G401.6 (cell line): Measurements from ENCODE around the gene GHRHR.

Experiments
- FAIRE-seq: peaks from 2 replicates; lab custom pipeline; 2012; peaks lifted over from hg19 to GRCh38; lab: Jason Lieb, UNC

Gene GHRHR

DNA sequence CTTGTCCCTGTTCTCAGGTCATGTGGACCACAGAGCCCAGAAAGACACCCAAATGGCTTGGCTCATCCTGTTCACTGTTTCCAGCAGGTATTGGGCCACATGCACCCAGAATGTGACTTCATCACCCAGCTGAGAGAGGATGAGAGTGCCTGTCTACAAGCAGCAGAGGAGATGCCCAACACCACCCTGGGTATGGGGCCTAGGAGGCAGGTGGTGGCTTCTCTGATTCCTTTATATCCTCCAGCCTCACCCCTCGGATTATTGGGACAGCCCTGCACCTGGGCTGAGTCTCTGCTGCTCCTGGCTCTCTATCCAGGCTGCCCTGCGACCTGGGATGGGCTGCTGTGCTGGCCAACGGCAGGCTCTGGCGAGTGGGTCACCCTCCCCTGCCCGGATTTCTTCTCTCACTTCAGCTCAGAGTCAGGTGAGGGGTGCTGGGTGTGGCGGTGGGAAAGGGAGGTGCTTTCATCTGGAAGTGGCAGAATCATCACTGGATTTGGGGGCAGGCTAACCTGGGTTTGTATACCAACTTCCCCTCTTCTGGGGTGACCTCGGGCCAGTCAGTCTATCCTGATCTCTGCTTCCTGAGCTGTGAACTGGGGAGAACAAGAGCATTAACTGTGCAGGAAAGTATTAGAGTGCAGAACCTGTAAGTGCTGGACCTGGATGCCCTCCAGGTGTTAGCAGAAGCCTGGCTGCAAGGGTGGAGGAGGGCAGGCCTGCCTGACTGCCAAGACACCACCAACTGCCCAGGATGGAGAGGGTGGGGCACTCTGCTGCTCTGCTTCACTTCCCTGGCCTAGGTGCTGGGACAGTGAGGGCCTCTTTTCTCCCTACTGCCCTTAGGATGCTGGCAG, 5.2 kb downstream of the GHRHR start:
- no peak for FAIRE-seq

DNA sequence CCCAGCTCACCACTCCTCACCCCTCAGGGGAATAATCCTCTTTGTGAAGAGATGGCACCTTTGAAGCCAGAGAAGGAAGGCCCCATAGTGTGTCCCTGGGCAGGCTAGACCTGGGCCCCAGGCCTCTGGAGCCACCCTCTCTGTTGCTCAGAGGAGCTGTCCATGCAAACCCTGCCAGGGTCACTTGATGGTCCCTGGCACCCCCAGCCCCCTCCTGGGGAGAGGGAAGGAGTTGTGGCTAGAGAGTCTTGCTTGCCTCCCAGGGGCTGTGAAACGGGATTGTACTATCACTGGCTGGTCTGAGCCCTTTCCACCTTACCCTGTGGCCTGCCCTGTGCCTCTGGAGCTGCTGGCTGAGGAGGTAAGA, 5.8 kb downstream of the GHRHR start:
- FAIRE-seq = no peak

DNA sequence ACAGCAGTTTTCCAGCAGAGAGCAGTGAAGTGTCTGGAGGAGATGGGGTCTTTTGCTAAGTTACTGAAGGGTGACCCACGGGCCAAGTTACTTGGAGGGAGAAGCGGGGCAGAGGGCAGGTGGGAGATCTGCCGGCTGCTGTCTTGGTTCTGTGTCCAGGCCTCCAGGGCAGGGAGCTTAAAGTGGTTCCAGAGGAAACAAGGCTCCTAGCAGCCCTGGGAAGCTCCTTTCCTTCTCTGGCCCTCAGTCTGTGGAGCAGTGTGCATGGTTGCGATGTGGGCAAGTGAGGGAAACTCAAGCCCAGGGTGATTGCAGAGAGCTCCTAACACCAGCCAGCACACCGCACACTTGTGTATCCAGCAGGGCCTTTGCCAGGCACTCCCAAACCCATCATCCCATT, 6.3 kb downstream of the GHRHR start:
- no peak for FAIRE-seq

DNA sequence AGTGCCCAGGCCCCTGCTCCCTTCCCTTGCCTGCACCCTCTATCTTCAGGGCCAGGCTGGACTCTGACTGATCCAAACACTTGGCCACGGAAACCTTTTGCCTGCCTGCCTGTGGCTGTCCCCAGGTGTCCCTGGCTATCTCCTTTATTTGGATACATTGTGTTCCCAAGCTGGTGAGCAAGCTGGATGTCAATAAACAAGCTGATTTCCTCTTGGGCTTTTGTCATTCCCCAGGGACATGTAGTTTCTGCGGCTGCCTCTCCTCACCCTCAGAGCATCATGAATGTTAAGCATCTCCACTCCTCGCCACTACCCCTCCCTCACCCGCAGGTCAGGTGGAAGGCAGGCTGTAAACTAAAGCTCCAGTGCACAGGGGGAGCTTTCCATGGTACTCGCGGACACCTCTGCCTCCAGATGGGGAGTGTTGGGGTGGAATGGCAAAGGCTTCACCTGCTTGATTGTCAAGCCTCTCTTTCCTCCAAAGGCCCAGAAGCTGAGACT, 6.9 kb downstream of the GHRHR start:
- FAIRE-seq = no peak

DNA sequence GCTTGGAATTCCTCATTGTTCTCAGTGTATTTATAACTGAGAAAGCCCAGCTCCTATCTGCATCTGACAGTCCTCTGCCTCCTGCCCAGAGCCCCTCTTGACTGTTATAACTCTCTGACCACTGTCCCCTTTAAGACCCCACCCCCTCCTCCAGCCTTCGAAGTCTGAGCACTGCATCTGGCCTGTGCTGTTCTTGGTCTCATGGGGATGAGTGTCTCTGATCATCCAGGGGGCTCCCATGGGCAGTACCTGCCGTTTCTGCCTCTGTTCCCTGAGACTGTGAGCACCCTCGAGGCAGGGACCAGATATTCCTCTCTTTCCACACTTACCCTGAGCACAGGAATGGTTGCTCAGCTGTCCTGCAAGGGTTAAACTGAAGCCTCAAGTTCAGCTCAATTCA, 7.7 kb downstream of the GHRHR start:
- FAIRE-seq = no peak

DNA sequence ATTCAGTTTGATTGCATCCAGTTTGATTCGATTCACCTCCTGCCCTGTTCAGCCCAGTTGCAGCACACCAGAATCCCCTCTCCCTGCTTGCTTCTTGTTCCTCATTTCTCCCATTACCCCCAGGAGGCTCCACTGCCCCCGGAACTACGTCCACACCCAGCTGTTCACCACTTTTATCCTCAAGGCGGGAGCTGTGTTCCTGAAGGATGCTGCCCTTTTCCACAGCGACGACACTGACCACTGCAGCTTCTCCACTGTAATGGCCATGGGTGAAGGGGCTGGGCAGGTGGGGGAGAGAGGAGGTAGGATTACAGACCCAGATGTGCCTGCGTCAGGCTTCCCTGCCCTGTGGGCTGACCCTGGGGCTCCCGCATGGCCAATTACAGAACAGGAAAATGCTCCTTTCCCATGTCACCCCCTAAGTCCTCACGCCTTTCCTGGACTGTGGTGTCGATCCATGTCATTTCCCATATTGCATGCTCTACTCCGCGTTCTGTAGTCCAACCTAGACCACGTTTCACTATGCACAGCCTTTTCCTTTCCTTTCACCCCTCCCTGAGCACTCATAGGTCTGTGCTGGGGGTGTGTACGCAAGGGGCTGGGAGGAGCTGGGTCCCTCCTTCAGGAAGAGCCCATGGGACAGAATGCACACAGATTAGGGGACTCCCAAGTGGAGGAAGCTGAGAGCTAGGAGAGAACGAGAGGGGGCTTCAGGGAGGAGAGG, 8.2 kb downstream of the GHRHR start:
- FAIRE-seq = no peak

DNA sequence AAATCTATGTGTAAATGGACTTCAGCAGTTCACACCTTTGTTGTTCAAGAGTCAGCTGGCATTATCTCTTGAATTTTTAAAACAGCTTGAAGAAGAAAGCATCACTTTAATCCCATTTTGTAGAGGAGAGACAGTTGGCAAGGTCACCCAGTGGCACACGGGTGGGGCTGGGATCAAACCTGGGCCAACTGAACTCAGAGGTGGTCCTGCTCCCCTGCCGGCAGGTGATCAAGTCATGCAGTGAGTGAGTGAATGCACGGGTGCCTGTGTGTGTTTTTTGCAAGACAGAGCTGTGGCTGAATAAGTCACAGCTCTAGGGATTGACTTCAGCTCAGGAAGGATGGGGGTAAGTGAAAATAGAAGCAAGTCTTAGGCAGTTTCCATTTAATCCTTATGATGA, 9.5 kb downstream of the GHRHR start:
- FAIRE-seq = no peak

DNA sequence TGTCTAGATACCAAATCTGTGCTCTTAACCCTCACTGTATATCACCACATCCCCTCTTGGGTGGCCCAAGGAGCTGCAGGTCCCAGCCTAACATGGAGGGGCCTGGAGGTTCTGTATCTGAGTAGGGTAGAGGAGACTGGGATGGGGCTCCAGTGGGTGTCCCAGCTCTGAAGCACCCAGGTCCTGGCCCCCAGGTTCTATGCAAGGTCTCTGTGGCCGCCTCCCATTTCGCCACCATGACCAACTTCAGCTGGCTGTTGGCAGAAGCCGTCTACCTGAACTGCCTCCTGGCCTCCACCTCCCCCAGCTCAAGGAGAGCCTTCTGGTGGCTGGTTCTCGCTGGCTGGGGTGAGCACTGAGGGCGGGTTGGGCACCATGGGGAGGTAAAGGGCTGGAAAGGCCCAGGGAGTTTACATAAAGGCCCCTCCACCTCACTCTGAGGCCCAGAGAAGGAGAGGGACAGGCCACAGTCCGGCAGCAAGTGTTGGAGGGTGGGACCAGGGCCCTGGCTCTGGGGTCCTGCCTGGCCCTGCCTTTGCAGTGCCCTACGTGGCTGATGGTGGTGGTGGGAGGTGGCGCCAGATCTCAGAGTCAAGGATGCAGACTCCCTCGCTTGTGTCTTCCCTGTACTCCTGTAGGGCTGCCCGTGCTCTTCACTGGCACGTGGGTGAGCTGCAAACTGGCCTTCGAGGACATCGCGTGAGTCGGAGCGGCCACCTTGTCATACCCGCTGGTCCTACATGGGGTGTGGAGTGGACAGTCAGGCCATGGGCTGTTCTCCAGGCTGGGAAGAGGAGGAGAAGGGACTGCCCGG, 10.2 kb downstream of the GHRHR start:
- no peak for FAIRE-seq

DNA sequence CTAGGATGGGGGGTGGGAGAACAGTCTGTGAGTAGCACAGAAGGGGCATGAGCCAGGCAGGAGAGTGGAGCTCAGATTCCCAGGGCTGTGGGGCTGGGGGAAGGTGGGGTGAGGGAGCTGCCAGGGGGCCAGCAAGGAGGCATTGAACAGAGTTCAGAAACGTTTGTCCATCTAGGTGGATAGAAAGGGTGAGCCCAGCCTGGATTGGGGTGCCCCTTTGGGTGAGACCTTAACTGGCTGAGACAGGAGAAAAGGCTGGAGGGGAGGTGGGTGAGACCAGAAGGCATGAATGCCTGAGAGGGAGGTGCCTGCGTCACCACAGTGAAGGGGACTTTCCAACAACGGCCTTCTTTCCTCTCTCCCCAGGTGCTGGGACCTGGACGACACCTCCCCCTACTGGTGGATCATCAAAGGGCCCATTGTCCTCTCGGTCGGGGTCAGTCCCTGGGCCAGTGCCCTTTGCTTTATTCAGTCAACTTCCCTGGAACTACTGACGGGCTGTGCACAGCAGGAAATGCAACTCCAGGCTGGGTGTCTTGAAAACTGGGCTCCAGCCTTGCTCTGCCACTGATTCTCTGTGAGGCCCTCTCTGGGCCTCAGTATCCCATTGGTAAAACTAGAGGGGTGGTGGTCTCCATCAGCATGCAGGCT, 11.0 kb downstream of the GHRHR start:
- no peak for FAIRE-seq

DNA sequence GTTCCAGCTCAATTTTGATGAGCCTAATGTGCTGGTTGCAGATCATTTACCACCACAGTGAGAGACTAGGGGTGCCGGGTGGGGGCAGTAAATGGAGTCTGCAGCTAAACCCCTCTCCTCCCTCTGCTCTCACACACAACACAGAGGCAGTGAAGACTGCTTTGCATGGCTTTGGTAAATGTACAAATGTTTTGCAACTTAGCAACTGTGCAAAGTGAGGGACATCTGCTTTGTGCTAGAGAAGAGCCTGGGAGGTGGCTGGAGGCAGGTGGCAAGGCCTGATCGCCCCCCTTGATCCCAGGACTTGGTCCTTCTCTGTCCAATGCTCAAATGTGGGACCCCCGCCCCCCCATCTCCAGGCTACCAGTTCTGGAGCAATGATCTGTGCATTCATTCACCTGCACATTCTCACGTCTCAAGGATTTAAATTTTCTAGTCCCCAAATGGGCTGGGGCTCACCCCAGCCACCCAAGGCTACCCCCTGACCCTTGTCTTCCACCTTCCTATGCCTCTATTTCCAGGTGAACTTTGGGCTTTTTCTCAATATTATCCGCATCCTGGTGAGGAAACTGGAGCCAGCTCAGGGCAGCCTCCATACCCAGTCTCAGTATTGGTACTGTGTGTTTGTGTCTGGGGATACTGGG, 11.6 kb downstream of the GHRHR start:
- FAIRE-seq = no peak

DNA sequence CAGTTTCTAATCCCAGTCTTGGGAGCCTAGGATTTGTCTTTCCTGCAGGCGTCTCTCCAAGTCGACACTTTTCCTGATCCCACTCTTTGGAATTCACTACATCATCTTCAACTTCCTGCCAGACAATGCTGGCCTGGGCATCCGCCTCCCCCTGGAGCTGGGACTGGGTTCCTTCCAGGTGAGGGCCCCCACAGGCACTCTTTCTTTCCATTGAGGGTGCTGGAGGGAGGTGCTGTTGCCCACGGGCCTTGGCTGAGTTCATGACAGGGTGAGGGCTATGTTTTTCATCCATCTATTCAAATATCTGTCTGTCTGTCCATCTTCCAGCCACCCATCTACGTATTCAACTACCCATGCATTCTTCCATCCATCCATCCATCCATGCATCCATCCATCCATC, 12.6 kb downstream of the GHRHR start:
- no peak for FAIRE-seq

DNA sequence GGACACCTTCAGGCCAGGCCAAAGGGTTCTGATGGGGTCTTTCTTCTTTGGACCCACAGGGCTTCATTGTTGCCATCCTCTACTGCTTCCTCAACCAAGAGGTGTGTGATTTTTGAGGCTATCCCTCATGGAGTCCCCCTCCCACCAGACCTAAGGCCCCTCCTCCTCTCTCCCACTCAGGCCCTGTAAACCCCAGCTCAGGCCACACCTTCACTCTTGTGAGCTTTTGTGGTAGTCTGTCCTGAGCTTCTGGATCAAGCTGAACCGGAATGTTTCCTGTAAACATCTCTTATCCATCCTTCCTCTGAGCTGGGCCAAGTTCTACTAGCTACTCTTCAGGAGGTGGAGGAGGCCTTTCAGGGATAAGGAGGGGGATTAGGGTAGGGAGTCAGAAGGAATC, 13.5 kb downstream of the GHRHR start:
- FAIRE-seq = no peak

DNA sequence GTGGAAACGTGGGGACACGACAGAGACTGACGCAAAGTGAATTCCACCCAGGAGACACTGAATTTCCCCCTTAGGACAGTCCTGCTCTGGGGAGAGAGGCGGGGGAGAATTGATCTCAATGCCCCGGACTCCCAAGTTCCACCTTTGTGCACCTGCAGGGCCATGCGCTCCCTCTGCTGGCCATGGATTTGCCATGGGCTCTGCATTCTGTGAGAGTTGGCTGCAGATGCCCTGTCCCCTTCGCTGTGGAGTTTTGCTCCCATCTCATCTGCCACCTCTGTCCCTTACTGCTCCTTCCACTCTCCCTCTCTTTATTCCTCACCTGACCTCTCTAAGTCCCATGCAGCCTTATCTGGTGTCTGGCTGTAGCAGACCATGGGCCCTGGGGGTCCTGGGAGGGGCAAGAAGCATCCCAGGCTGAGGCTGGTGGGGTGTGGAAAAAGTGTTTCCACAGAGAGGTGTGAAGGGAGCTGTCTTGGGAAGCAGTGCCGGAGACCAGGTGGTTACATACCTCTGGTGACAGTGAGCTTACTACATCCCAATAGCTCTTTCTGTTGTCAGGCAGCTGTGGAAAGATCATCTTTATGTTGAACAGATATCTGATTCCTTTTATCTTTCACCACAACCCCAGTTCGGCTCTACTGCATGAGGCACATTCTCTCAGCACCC, 14.3 kb downstream of the GHRHR start:
- FAIRE-seq = no peak

DNA sequence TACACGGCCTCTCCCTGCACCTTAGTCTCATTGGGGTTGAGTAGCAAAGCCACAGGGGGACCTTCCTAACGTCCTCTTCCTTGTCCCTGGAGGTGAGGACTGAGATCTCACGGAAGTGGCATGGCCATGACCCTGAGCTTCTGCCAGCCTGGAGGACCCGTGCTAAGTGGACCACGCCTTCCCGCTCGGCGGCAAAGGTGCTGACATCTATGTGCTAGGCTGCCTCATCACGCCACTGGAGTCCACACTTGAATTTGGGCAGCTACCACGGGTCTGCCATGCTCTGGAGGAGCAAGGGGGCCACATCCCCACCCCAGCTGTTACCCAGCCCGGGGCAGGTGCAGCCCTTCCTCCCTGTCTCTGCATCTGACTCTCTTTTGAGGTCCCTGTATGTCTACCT, 15.3 kb downstream of the GHRHR start:
- FAIRE-seq = no peak

DNA sequence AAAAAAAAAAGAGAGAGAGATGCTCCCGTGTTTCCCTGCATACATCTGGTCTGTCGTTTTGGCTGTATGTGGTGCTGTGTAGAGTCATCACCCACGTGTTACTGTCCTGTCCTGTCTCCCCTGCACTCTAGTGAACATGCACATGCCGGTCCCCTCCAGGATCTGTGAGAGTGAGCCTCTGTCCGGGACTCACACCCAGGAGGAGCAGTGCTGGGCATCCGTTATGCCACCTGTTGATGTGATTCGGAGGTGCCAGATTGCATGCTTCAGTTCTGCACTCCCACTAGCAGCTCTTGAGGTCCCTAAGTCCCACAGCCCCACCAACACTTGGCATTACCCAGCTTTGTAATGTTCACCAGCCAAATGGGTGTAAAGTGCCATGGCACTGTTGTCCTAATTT, 16.4 kb downstream of the GHRHR start:
- no peak for FAIRE-seq

DNA sequence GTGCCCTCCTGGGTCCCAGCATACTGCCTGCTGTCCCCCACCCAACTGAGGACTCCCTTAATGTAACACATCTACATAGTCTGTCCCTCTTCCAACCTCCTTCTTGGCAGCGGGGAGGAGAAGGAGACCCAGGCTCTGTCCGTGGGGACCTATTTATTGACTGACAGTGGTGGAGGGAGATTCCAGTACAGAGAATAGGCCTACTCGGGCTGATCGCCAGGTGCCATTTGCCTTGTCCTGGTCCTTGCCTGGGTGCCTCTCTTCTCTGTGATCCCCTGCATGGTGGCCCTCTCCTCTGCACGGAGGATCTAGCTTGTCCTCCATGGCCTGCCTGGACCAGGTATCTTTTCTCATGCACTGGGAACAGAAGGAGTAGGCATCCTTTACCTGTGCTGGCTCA, 17.0 kb downstream of the GHRHR start:
- no peak for FAIRE-seq

DNA sequence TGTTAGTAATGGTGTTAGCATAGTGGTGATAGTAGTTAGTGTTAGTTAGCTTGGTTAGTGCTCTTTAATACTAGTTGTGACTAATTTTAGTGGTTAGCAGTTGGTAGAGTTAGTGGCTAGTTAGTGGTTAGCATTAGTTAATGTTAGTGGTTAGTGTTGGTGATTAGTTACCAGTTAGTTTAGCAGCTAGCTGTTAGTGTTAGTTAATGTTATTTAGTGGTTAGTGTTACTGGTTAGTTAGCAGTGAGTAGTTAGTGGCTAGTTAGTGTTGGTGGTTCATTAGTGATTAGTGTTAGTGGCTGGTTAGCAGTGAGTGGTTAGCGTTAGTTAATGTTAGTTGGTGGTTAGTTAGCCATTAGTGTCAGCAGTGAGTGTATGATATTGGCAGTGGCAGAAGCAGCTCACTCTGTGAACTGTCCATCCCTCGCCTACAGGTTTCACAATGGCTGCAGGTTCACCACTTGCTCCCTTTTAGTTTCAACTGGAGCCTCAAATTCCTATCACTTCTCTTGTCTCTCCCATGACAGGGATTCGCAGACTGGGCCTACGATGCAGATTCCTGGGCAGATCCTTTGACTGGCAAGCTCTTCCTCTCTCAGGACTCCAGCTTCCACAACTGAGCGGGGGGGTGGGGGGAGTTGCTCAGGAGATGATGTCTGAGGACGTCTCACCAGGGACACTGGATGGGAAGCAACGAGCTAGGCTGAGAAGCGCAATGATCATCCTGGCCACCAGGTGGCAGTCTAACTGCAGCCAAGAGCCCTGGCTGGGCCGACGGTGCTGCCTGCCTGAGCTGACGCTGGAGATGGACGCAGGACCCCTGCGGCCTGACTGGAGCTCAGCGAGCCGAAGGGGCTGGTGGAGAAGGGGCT, 19.5 kb downstream of the GHRHR start:
- FAIRE-seq = peak; percentile 60

DNA sequence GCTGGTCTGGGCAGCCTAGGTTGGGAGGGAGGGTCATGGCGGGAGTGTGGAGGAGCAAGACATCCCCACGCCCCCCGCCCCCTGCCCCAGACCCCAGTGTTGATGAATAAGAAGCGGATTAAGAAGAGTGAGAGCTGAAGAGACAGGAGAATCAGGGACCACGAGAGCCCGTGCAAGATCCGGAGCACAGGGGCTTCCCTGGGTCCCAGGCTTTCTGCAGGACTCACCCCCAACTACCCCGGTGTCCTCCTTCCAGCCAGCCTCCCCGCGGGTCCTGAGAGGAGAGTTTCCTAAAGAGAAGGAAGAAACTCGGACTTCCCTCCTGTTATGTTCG, 20.1 kb downstream of the GHRHR start:
- FAIRE-seq = no peak

DNA sequence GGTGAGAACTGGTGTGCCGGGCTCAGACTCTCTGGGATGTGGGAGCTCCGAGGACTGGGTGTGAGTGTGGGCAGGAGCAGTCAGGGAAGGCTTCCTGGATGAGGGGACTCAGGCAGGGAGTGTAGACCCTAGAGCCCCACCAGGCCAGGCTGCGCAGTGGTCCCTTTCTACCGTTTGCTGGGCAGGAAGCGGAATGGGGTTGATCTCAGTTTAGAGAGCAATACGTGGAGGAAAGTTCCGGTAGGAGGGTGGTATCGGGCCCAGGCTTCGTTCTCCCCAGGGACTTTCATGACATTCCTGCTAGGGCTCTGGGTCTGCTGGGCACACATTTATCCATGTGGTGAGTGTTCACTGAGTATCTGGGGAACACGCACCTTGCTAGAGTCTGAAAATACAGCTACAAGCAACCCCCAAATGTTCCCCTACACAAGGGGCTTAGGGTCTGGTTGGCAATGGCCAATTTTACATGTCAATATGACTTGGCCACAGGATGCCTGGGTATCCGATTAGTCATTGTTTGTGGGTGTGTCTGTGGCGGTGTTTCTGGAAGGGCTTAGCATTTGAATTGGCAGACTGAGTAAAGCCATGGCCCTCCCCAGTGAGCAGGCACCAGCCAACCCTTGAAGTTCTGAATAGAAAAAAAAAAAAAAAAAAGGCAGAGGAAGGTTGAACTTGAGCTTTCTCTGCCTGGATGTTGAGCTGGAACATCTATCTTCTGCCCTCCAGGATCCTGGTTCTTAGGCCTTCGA, 20.8 kb downstream of the GHRHR start:
- no peak for FAIRE-seq

DNA sequence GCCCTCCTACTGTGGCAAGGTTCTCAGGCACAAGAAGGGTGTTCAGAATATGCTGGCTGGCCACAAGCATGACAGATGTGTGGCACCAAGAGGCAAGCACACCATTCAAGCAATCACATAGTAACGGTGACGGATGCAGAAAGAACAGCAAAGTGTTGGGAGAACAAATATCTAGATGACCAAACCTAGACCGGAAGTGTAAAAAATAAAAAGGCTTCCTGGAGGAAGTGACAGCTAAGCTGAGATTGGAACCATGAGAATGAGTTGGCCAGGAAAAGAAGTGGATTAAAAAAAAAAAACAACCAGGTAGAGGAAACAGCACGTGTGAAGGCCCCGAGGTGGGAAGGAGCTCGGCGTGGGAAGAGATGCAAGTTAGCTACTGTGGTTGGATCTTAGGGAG, 22.0 kb downstream of the GHRHR start:
- FAIRE-seq = no peak
